Measurements from ENCODE around the gene EEF1AKMT1. TPM values are rescaled to one million over a fixed set of nuclear protein-coding genes. Genes with fewer than 3 reads are reported as not detected.
"Not testable (repeated sequence)": the region's sequence is repeated elsewhere in the genome, so short reads cannot be mapped to it uniquely, and the experiment has no call there.

The EEF1AKMT1 gene
- total RNA-seq, 2 experiments from 2014 or later, result 16.5 to 18.4 TPM

- H3K4me3 Mint-ChIP-seq, result no peak overlapping the region
These were observed 88.7 kb downstream of the EEF1AKMT1 start for GRCh38 chr13:20685092-20685491.

DNA sequence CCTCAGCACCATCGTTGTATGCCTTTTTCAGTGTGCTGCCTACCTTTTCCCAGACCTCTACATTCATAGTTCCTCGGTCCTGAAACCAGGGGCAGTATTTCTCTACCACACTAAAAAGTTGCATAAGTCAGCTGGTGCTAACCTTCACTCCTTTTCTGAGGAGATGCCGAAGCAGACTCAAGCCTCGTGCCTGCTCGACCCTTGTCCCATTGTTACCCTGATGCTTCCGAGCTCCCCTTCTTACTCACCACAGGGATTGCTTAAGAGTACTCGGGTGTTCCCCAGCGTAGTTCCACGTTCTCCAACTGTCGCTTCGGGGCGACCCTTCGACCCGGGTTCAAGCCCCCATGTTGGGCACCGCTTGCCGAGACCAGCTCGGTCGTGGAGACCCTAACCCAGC lies 89.2 kb downstream of the EEF1AKMT1 start:
- H3K27ac Mint-ChIP-seq, result no peak overlapping the region
- no peaks in the 10 kb centered on the region for H3K4me1 Mint-ChIP-seq (ENCODE audit: low read depth)
- no peaks in the 10 kb centered on the region for H3K9me3 Mint-ChIP-seq
- intact Hi-C loops (cut with micrococcal nuclease), result no loop called here
- no peaks in the 10 kb centered on the region for H3K27me3 Mint-ChIP-seq
- POLR2A ChIA-PET, result no interaction called here
- CTCF ChIA-PET, result interaction anchor here (1.0 kb wide), 1 partner anchor 189 kb away, joined by 3 read pairs; no protein-coding TSS in a partner anchor
- no peak overlapping the region for H3K4me3 Mint-ChIP-seq
- no peak for DNase-seq
- H3K36me3 Mint-ChIP-seq, result no peaks in the 10 kb centered on the region

More at GRCh38 chr13:20685092-20685491, 88.7 kb downstream of the EEF1AKMT1 start:
- Mint-ChIP-seq H3K9me3 (no peaks in the 10 kb centered on the region), H3K27me3 (no peaks in the 10 kb centered on the region), H3K36me3 (no peaks in the 10 kb centered on the region), H3K27ac (no peak overlapping the region), H3K4me1 (ENCODE audit: low read depth) (no peaks in the 10 kb centered on the region)
- CTCF ChIA-PET, result no interaction called here
- POLR2A ChIA-PET, result no interaction called here
- no peak for DNase-seq
- intact Hi-C loops (cut with micrococcal nuclease), result no loop called here

GRCh38 chr13:20684041-20684440 lies 89.7 kb downstream of the EEF1AKMT1 start:
- CTCF ChIA-PET, result interaction anchor here (1.0 kb wide), 1 partner anchor 188 kb away, joined by 3 read pairs; no protein-coding TSS in a partner anchor
- H3K4me1 Mint-ChIP-seq (ENCODE audit: low read depth), result no peaks in the 10 kb centered on the region
- no peak overlapping the region for H3K4me3 Mint-ChIP-seq
- POLR2A ChIA-PET, result no interaction called here
- intact Hi-C loops (cut with micrococcal nuclease), result no loop called here
- H3K9me3 Mint-ChIP-seq, result no peaks in the 10 kb centered on the region
- H3K27me3 Mint-ChIP-seq, result no peaks in the 10 kb centered on the region
- no peak for DNase-seq
- no peaks in the 10 kb centered on the region for H3K36me3 Mint-ChIP-seq
- H3K27ac Mint-ChIP-seq, result no peak overlapping the region

- Mint-ChIP-seq H3K27ac (no peak overlapping the region), H3K27me3 (no peaks in the 10 kb centered on the region), H3K4me1 (ENCODE audit: low read depth) (no peaks in the 10 kb centered on the region), H3K36me3 (no peaks in the 10 kb centered on the region), H3K4me3 (no peak overlapping the region), H3K9me3 (no peaks in the 10 kb centered on the region)
- CTCF ChIA-PET, result no interaction called here
- POLR2A ChIA-PET, result no interaction called here
- intact Hi-C loops (cut with micrococcal nuclease), result no loop called here
- DNase-seq, result no peak
These were observed 91.7 kb downstream of the EEF1AKMT1 start for GRCh38 chr13:20682061-20682460.

- H3K36me3 Mint-ChIP-seq; POLR2A ChIA-PET; CTCF ChIA-PET; H3K27me3 Mint-ChIP-seq; DNase-seq; H3K9me3 Mint-ChIP-seq; H3K4me3 Mint-ChIP-seq; H3K4me1 Mint-ChIP-seq (ENCODE audit: low read depth); intact Hi-C loops (cut with micrococcal nuclease); H3K27ac Mint-ChIP-seq: not testable (repeated sequence)
These were observed 92.3 kb downstream of the EEF1AKMT1 start for GRCh38 chr13:20681481-20681880.

GRCh38 chr13:20680416-20681080 lies 93.2 kb downstream of the EEF1AKMT1 start:
- no peaks in the 10 kb centered on the region for H3K27me3 Mint-ChIP-seq
- POLR2A ChIA-PET, result no interaction called here
- CTCF ChIA-PET, result no interaction called here
- intact Hi-C loops (cut with micrococcal nuclease), result no loop called here
- no peaks in the 10 kb centered on the region for H3K4me1 Mint-ChIP-seq (ENCODE audit: low read depth)
- no peaks in the 10 kb centered on the region for H3K9me3 Mint-ChIP-seq
- H3K27ac Mint-ChIP-seq, result no peak overlapping the region
- no peaks in the 10 kb centered on the region for H3K36me3 Mint-ChIP-seq
- no peak overlapping the region for H3K4me3 Mint-ChIP-seq
- no peak for DNase-seq

DNA sequence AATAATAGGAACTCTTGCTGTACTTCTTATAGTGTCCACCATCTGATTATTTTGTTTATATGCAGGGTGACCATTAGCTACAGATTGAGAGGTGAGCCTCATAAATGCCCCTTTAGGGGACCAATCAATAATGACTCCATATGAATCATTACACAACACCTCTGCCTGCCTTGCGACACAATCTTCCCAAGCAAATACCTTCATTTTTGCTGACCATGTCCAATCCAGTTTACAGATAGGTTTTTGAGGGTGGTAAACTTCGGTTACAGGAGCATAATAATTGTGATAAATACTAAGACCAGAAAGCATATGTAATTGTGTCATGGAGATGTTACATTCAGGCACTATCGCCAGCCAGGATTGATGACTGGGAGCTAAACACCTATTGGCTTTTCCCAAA lies 93.9 kb downstream of the EEF1AKMT1 start:
- POLR2A ChIA-PET, result no interaction called here
- no peak overlapping the region for H3K4me3 Mint-ChIP-seq
- DNase-seq, result no peak
- intact Hi-C loops (cut with micrococcal nuclease), result no loop called here
- no peaks in the 10 kb centered on the region for H3K27me3 Mint-ChIP-seq
- CTCF ChIA-PET, result no interaction called here
- no peak overlapping the region for H3K27ac Mint-ChIP-seq
- H3K36me3 Mint-ChIP-seq, result no peaks in the 10 kb centered on the region
- no peaks in the 10 kb centered on the region for H3K4me1 Mint-ChIP-seq (ENCODE audit: low read depth)
- no peaks in the 10 kb centered on the region for H3K9me3 Mint-ChIP-seq

Other genes with a start within 250 kb of the EEF1AKMT1 start
- 10 to 100 TPM; 17.5 to 18.2 TPM for gene CRYL1, start 248.1 kb downstream of the EEF1AKMT1 start, total RNA-seq
- 1 to 10 TPM; 4.7 to 5.3 TPM for gene IFT88, start 206.8 kb downstream of the EEF1AKMT1 start, total RNA-seq
- under 1 TPM in 1 of 2 experiments, not detected in 1; 0.12 TPM for gene IL17D, start 70.3 kb downstream of the EEF1AKMT1 start, total RNA-seq
- 10 to 100 TPM; 24.8 to 25.1 TPM for gene XPO4, start 128.8 kb upstream of the EEF1AKMT1 start, total RNA-seq